HG03045 (cell line): ENCODE results near the gene PGS1.

Experiments
- ATAC-seq: cut with Tn5 transposase; IDR thresholded peaks from one replicate; pipeline ENCODE4 v1.9.1; 2021; ENCODE audit warnings: mild to moderate bottlenecking, moderate library complexity; ENCODE audit not compliant: unreplicated experiment

The PGS1 gene

GRCh38 chr17:78345791-78346494 lies 32.5 kb upstream of the PGS1 start:
- no peak for ATAC-seq

- ATAC-seq: no peak
These were observed 31.7 kb upstream of the PGS1 start for GRCh38 chr17:78346605-78347250.

- no peak for ATAC-seq
These were observed 31.0 kb upstream of the PGS1 start for GRCh38 chr17:78347453-78347852.

- ATAC-seq: no peak
These were observed 30.2 kb upstream of the PGS1 start for GRCh38 chr17:78348055-78348770.

GRCh38 chr17:78349891-78350642 lies 28.4 kb upstream of the PGS1 start:
- ATAC-seq: no peak

GRCh38 chr17:78351449-78352006 lies 26.9 kb upstream of the PGS1 start:
- ATAC-seq: no peak

- no peak for ATAC-seq
These were observed 24.6 kb upstream of the PGS1 start for GRCh38 chr17:78353834-78354233.

- ATAC-seq: no peak
These were observed 23.3 kb upstream of the PGS1 start for GRCh38 chr17:78355045-78355641.

- no peak for ATAC-seq
These were observed 22.7 kb upstream of the PGS1 start for GRCh38 chr17:78355701-78356100.

GRCh38 chr17:78356101-78356713 lies 22.2 kb upstream of the PGS1 start:
- ATAC-seq: peak; percentile 32

- ATAC-seq: no peak
These were observed 21.3 kb upstream of the PGS1 start for GRCh38 chr17:78357177-78357586.

- ATAC-seq: no peak
These were observed 20.5 kb upstream of the PGS1 start for GRCh38 chr17:78357672-78358537.

GRCh38 chr17:78358538-78359320 lies 19.7 kb upstream of the PGS1 start:
- ATAC-seq: peak; percentile 6

- peak; percentile 7 for ATAC-seq
These were observed 19.0 kb upstream of the PGS1 start for GRCh38 chr17:78359321-78359996.

- peak; percentile 59 for ATAC-seq
These were observed 18.5 kb upstream of the PGS1 start, which contains the start of gene SOCS3 for GRCh38 chr17:78359997-78360370. TSS of gene SOCS3 (minus strand) at chr17:78360077. CDS start at chr17:78359095, 982 bp downstream.

- ATAC-seq: peak; percentile 24
These were observed 17.9 kb upstream of the PGS1 start for GRCh38 chr17:78360371-78361224.

GRCh38 chr17:78361225-78361701 lies 17.2 kb upstream of the PGS1 start:
- no peak for ATAC-seq
